ENCODE results near the gene TUSC2. TPM values are rescaled to one million over a fixed set of nuclear protein-coding genes. Genes with fewer than 3 reads are reported as not detected.

The TUSC2 gene
- total and polyA plus RNA-seq, 2 of the 13 experiments (the other 11 are each of a cell fraction or from before 2014, with no cell fraction given) = 36.7 to 39.1 TPM

GRCh38 chr3:50324351-50325112 lies 3.5 kb downstream of the TUSC2 start:
- Histone ChIP-seq H3K27me3 (ENCODE audit: control insufficient read depth in 1 of 2, insufficient read depth in 2 of 2, low read length in 2 of 2) (no peaks in the 10 kb centered on the region; a peak in 1 of 5 replicates), H3K4me3 (replicated peaks in 1 of 3; ENCODE audit: insufficient read depth in 1 of 3, low read depth in 2 of 3, low read length in 3 of 3) (no peak overlapping the region; a peak in 1 of 6 replicates), H3K27ac (ENCODE audit: extremely low read length, insufficient read depth, low read length) (peak overlapping the region; percentile 100), H3K36me3 (replicated peaks in 1 of 2; ENCODE audit: control insufficient read depth in 1 of 2, insufficient read depth in 2 of 2, low read length in 2 of 2) (peaks cover 0 to 13% of the 10 kb centered on the region in 2 experiments; a peak in 2 of 5 replicates), H4K20me1 (ENCODE audit: insufficient read depth, low read length) (no peaks in the 10 kb centered on the region), H3K4me1 (ENCODE audit: insufficient read depth, low read length) (peaks cover 69% of the 10 kb centered on the region), H2AFZ (ENCODE audit: low read length) (no peak overlapping the region), H3K9ac (ENCODE audit: insufficient read depth, low read depth, low read length) (peak overlapping the region; percentile 7; the same call in 1 of the 2 replicates), H3K9me3 (ENCODE audit: low read length) (no peaks in the 10 kb centered on the region), H3K79me2 (ENCODE audit: insufficient read depth, low read length) (peaks cover 27% of the 10 kb centered on the region), H3K4me2 (ENCODE audit: low read depth, low read length) (peak overlapping the region; percentile 33; the same call in 1 of the 2 replicates)
- intact Hi-C loops (cut with micrococcal nuclease; ENCODE audit: unreplicated experiment) = loop anchor here (1.0 kb wide), 2 partner anchors 21 to 50 kb away; partner anchors contain the start of gene HYAL1
- ATAC-seq = peak; percentile 59
- POLR2A ChIA-PET = interaction anchor here (0.5 to 13.0 kb wide), 10 partner anchors 12 to 67 kb away, joined by 3 to 222 read pairs (median 6); partner anchors contain the start of genes CYB561D2, HYAL1, HYAL3 and IFRD2
- CTCF ChIA-PET (ENCODE audit: low intra/inter-chr PET ratio, low total read pairs) = interaction anchor here (1.1 to 1.5 kb wide), 4 partner anchors 22 to 67 kb away, joined by 4 to 14 read pairs (median 7); partner anchors contain the start of genes HYAL1 and IFRD2
- peak; percentile 84 for FAIRE-seq
- WGBS (ENCODE audit: low lambda C conversion rate) = 0% methylated on average over 1 of the region's 4 CpGs
- no TSS peak for BruUV-seq (replicated peaks)
- peak; percentile 88 for DNase-seq (ENCODE audit: low spot score)
- in situ Hi-C loops (cut with HindIII; ENCODE audit: extremely low pct_ligation_motif_present, low pct_unique_long_range_greater_than_20kb) = loop anchor here (5.0 kb wide), 1 partner anchor 62 kb away; no protein-coding TSS in a partner anchor
- 0 out of 2 replicates have a peak, but pooled peaks have one; percentile 19 for TF ChIP-seq YEATS2 (CRISPR knock-in tag; IDR thresholded peaks at IDR 0.05; ENCODE audit: borderline replicate concordance)
- TF ChIP-seq HOXA3 (CRISPR knock-in tag; IDR thresholded peaks at IDR 0.05) = peak; percentile 67
- 0 out of 2 replicates have a peak, but pooled peaks have one; percentile 61 for TF ChIP-seq ZNF230 (CRISPR knock-in tag; IDR thresholded peaks at IDR 0.05)
- peak; percentile 63; the same call in 1 of the 2 replicates for TF ChIP-seq HOXA5 (CRISPR knock-in tag; IDR thresholded peaks at IDR 0.05)
- TF ChIP-seq ZNF407 (CRISPR knock-in tag; IDR thresholded peaks at IDR 0.05; ENCODE audit: not compliant biosample characterization) = peak; percentile 37
- TF ChIP-seq ZNF782 (CRISPR knock-in tag; IDR thresholded peaks at IDR 0.05; ENCODE audit: borderline replicate concordance) = peak; percentile 62; the same call in 1 of the 2 replicates
- no peak for TF ChIP-seq CSRNP2 (CRISPR knock-in tag; conservative IDR thresholded peaks at IDR 0.05; ENCODE audit: low read depth)
- no peak for TF ChIP-seq LCORL (IDR thresholded peaks at IDR 0.05)
- TF ChIP-seq LCORL (CRISPR knock-in tag; IDR thresholded peaks at IDR 0.05) = peak; percentile 43; the same call in 1 of the 2 replicates
- TF ChIP-seq SMARCE1 (IDR thresholded peaks at IDR 0.05; ENCODE audit: borderline replicate concordance) = no peak
- TF ChIP-seq ZNF225 (CRISPR knock-in tag; IDR thresholded peaks at IDR 0.05) = no peak
- TF ChIP-seq FOXA3 (CRISPR knock-in tag; IDR thresholded peaks at IDR 0.05) = peak; percentile 45; the same call in 1 of the 2 replicates
- TF ChIP-seq ZFX (CRISPR knock-in tag; IDR thresholded peaks at IDR 0.05; ENCODE audit: low read depth) = peak; percentile 75
- TF ChIP-seq TP53 (CRISPR knock-in tag; conservative IDR thresholded peaks at IDR 0.05) = no peak

Data from HepG2 (cell line).